Heart left ventricle (tissue), 16 donors: ENCODE data around the gene SFSWAP. TPM values are rescaled to one million over a fixed set of nuclear protein-coding genes. Genes with fewer than 3 reads are reported as not detected.

Experiments
- ATAC-seq, 4 donors: fragments of 200-7000 bp; cut with Tn5 transposase; one replicate each; pipeline ENCODE4 v1.9.1; 2020 to 2022; ENCODE audit warnings: moderate library complexity in 4 of 4, mild to moderate bottlenecking in 3 of 4, moderate number of reproducible peaks in 1 of 4
- DNase-seq, 5 donors: peaks; one replicate each; pipeline ENCODE4 v3.0.0-alpha.2; 2020
- H3K27ac ChIP-seq, 12 donors: fragments of 200-600 bp; sonication (generic) in 4 of 12; one replicate each; pipeline versions ENCODE4 v1.5.0 to v1.8.0; 2016 to 2022; ENCODE audit warnings: mild to moderate bottlenecking in 2 of 12
- H3K27me3 ChIP-seq, 9 donors: fragments of 200-600 bp; sonication (generic) in 2 of 9; one replicate each; pipeline versions ENCODE4 v1.5.1 to v1.8.0; 2016 to 2022; ENCODE audit warnings: mild to moderate bottlenecking in 3 of 9
- H3K36me3 ChIP-seq, 9 donors: fragments of 200-600 bp; sonication (generic) in 2 of 9; one replicate each; pipeline versions ENCODE4 v1.5.0 to v1.8.0; 2018 to 2022; ENCODE audit warnings: mild to moderate bottlenecking in 2 of 9
- H3K4me1 ChIP-seq, 12 donors: fragments of 200-600 bp; sonication (generic) in 4 of 12; one replicate each; pipeline versions ENCODE4 v1.5.0 to v1.8.0; 2016 to 2022; ENCODE audit warnings: mild to moderate bottlenecking in 3 of 12
- H3K4me3 ChIP-seq, 12 donors: fragments of 200-600 bp; sonication (generic) in 4 of 12; one replicate each; pipeline versions ENCODE4 v1.5.0 to v1.8.0; 2017 to 2022; ENCODE audit warnings: mild to moderate bottlenecking in 9 of 12, moderate library complexity in 4 of 12
- H3K9me3 ChIP-seq, 12 donors: fragments of 200-600 bp; sonication (generic) in 4 of 12; one replicate each; pipeline versions ENCODE4 v1.5.0 to v1.8.0; 2016 to 2022; ENCODE audit warnings: mild to moderate bottlenecking in 1 of 12
- CTCF ChIP-seq, 12 donors: fragments of 200-600 bp; sonication (generic) in 4 of 12; IDR thresholded peaks; one replicate each; pipeline versions ENCODE4 v1.5.0 to v1.8.0; 2018 to 2022; ENCODE audit warnings: antibody characterized with exemption in 12 of 12, mild to moderate bottlenecking in 5 of 12
- POLR2A ChIP-seq, 2 donors: fragments of 450-650 bp; IDR thresholded peaks; one replicate each; pipeline ENCODE4 v1.6.1; 2017; ENCODE audit warnings: antibody characterized with exemption in 2 of 2, mild to moderate bottlenecking in 2 of 2, moderate library complexity in 2 of 2
- WGBS, 4 donors: extraction: QIAGEN DNeasy Blood & Tissue Kit in 2 of 4; methylation state at CpG; one replicate each; pipeline versions ENCODE4 v1.1.5 to v1.1.7; 2013 to 2018; 5-methylcytosine and 5-hydroxymethylcytosine counted together
- intact Hi-C, 10 donors: fragments of 100-400 bp; cut with DNase I; formaldehyde crosslinking; loops; one replicate each; pipeline versions ENCODE4 v1.11.1 to v1.14.2; 2022
- polyA plus RNA-seq, 2 donors: library from polyadenylated mRNA; stranded (reverse); fragments of 200-250 nt; gene quantifications; one replicate each; pipeline ENCODE4 v1.2.3, GENCODE V29; 2013
- total RNA-seq, 9 donors: library from RNA; depleted of rRNA in 2 of 9; stranded (reverse); fragments of >200 nt in 2 of 9; fragmentation: NEBNext Ultra II Directional in 3 of 9; extraction: Animal tissue kit (Norgen Biotek cat#: 25700) in 3 of 9; gene quantifications; one replicate each; pipeline versions ENCODE4 v1.1.0 to v1.2.4, GENCODE V29; 2016 to 2023
- donor health status: ischemic (EF 13 %, LVEDD 7.1; RV severe dilation, severe dysfunction).
- donor health status: healthy with polysubstance abuse.
- donor health status: DM: no; HTN: yes; CAD: no.
- donor health status: DM: no; HTN: no; CAD: no.
- donor health status: ischemic (EF 25% LVEDD 6.9; RV normal size, moderate dysfunction).
- donor health status: ischemic (EF 25% LVEDD 5.7; RV mildly dilated, moderate dysfunction).
- donor health status: healthy.
- donor health status: DM: yes; HTN: yes; CAD: no.
- donor health status: ischemic (EF 35%, LVEDD 5.7; RV mildly dilated, moderate dysfunction).
- donor health status: nonischemic (EF 11% LVEDD 7.7; RV severe dilation, severe dysfunction).
- donor health status: DM: yes; HTN: yes; CAD: no.
- donor health status: PGD.
- donor health status: ischemic (EF 29% LVEDD 5.4; RV normal size, mild dysfunction).
- donor health status: nonischemic (EF 23%, LVEDD 6.1; RV moderate dilation, normal function).

SFSWAP gene
- total and polyA plus RNA-seq, 11 donors = 10.4 to 25.1 (median 18.6) TPM

GRCh38 chr12:131683266-131684014 lies 27.4 kb upstream of the SFSWAP start:
- intact Hi-C loops = loop anchor here in 1 of 10 donors (10.0 kb wide), 1 partner anchor 459 kb away; no protein-coding TSS in a partner anchor
- no peaks in the 10 kb centered on the region for H3K9me3 ChIP-seq
- peaks cover 0 to 7% (median 0%) of the 10 kb centered on the region in 9 donors for H3K27me3 ChIP-seq
- H3K27ac ChIP-seq = no peak overlapping the region
- H3K36me3 ChIP-seq = no peaks in the 10 kb centered on the region
- no peaks in the 10 kb centered on the region for H3K4me1 ChIP-seq
- WGBS, 4 donors = 78 to 87% (median 81%) methylated on average over 17 of the region's 17 CpGs
- ATAC-seq (no peak), DNase-seq (no peak)
- H3K4me3 ChIP-seq = no peak overlapping the region
- TF ChIP-seq CTCF (IDR thresholded peaks at IDR 0.05) (no peak), POLR2A (IDR thresholded peaks at IDR 0.05) (no peak)

- H3K27ac ChIP-seq = no peak overlapping the region
- H3K9me3 ChIP-seq = no peaks in the 10 kb centered on the region
- 70 to 78% (median 74%) methylated on average over 10 to 26 of the region's 26 CpGs for WGBS, 4 donors
- H3K27me3 ChIP-seq = peaks cover 0 to 5% (median 0%) of the 10 kb centered on the region in 9 donors
- H3K4me1 ChIP-seq = no peaks in the 10 kb centered on the region
- intact Hi-C loops = loop anchor here in 1 of 10 donors (10.0 kb wide), 1 partner anchor 459 kb away; no protein-coding TSS in a partner anchor
- ATAC-seq (no peak), DNase-seq (no peak)
- no peak overlapping the region for H3K4me3 ChIP-seq
- no peak for TF ChIP-seq CTCF (IDR thresholded peaks at IDR 0.05)
- TF ChIP-seq POLR2A (IDR thresholded peaks at IDR 0.05) = no peak
- no peaks in the 10 kb centered on the region for H3K36me3 ChIP-seq
Measured at GRCh38 chr12:131684015-131684725, 26.7 kb upstream of the SFSWAP start.

- DNase-seq (no peak), ATAC-seq (no peak)
- WGBS, 4 donors = 80 to 91% (median 82%) methylated on average over 14 to 15 of the region's 15 CpGs
- TF ChIP-seq CTCF (IDR thresholded peaks at IDR 0.05) (no peak), POLR2A (IDR thresholded peaks at IDR 0.05) (no peak)
- peaks cover 0 to 21% (median 0%) of the 10 kb centered on the region in 9 donors for H3K27me3 ChIP-seq
- intact Hi-C loops = loop anchor here in 1 of 10 donors (10.0 kb wide), 1 partner anchor 463 kb away; no protein-coding TSS in a partner anchor
- no peak overlapping the region for H3K27ac ChIP-seq
- H3K9me3 ChIP-seq = no peaks in the 10 kb centered on the region
- H3K4me1 ChIP-seq = no peaks in the 10 kb centered on the region
- no peaks in the 10 kb centered on the region for H3K36me3 ChIP-seq
- no peak overlapping the region for H3K4me3 ChIP-seq
Measured at GRCh38 chr12:131687346-131688125, 23.4 kb upstream of the SFSWAP start.
